HL-60/S4 treated with retinoic acid at 250 ng/mL for 4 days and 3 days (cell line): Measurements from ENCODE around the gene FRRS1.
"Not testable (repeated sequence)": the region's sequence is repeated elsewhere in the genome, so short reads cannot be mapped to it uniquely, and the experiment has no call there.

Source experiments
- in situ Hi-C: fragments of 300-500 bp; cut with MboI; formaldehyde crosslinking; loops from 2 replicates; pipeline ENCODE4 v1.7.0; 2022; ENCODE audit warnings: low sequenced_read_pairs

Gene FRRS1

GRCh38 chr1:99768524-99769245 lies 2.2 kb upstream of the FRRS1 start:
- in situ Hi-C loops, result no loop called here

DNA sequence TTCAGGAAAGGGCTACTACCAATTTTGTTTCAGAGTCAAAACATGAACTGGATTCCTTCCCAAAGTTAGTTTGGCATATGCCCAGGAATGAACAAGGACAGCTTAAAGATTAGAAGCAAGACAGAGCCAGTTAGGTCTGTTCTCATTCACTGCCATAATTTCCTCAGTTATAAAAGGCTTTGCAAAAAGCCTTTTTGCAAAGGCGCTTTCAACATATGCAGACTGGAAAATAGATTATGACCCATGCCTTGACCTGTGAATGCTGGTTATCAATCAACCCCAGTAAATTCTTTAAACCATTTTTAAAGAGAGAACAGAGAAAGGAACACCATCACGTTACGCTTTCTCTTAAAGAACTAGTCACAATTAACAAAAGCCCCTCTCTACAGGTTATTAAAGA lies 1.7 kb upstream of the FRRS1 start:
- in situ Hi-C loops, result no loop called here

- in situ Hi-C loops, result no loop called here
These were observed 1.5 kb downstream of the FRRS1 start for GRCh38 chr1:99764909-99765308.

DNA sequence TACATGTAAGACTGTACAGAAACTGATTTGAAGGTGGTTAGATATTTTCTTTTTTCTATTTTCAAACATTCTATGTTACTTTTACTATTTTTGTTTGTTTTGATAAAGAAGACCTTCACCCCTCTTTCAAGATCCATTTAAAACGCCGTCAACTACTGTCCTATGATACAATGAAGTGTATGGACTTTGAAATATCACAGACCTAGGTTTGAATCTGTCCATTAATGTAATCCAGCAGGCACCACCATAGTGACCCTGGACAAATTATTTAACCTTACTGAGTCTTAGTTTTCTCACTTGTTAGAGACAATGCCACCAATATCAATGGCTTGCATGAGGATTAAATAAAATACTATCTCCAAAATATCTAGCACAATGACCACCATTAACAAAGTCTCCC lies 2.0 kb downstream of the FRRS1 start:
- in situ Hi-C loops, result no loop called here

GRCh38 chr1:99763956-99764355 lies 2.5 kb downstream of the FRRS1 start:
- in situ Hi-C loops, result no loop called here

- in situ Hi-C loops, result no loop called here
These were observed 4.7 kb downstream of the FRRS1 start for GRCh38 chr1:99761774-99762173.

DNA sequence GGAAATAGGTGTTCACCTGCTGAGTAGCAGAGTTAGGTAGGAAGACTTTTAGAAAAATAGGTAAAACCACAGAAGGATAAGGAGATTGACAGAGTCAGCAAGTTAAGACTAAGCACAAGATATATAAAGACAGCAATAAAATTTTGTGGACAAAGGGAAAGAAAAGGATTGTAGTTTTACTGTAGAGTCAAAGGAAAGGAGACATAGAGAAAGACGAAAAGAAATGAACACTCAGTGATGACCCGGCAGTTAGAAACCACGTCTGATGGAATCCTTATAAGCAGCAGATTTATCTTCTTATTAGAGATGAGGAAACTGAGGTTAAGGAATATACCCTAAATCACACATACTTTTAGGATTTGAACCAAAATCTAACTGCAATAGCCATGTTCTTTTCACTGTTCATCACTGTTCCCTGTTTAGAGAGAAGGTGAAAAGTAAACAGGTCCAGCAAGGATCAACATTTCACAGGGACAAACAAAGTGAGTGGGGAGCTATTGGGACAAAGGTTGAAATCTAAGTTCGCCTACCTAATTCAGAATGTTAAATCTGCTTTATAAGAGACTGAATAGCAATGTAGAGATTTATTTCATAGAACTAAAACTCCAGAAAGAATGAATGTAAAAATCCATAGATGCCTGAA lies 6.8 kb downstream of the FRRS1 start:
- in situ Hi-C loops, result no loop called here

GRCh38 chr1:99758686-99759517 lies 7.5 kb downstream of the FRRS1 start:
- in situ Hi-C loops, result not testable (repeated sequence)

- in situ Hi-C loops, result no loop called here
These were observed 8.3 kb downstream of the FRRS1 start for GRCh38 chr1:99758073-99758511.

GRCh38 chr1:99756598-99756997 lies 9.8 kb downstream of the FRRS1 start:
- in situ Hi-C loops, result no loop called here

DNA sequence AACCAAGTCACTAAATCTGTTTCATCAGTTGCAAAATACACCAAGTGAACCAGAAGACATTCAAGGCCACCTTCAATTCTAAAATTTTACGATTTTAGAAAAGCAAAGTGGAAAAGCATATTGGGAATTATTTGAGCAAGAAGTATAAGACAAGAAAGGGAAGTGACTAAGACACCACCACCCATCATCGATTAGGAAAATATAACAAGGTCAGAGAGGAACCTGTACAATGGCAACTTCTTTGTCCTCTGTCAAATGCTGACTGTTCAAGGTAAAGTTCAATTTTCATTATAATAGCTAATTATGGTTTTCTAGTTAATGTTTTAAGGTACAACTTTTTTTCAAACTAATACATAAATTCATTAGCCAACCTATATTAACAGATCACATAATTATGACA lies 10.8 kb downstream of the FRRS1 start:
- in situ Hi-C loops, result no loop called here

- in situ Hi-C loops, result no loop called here
These were observed 11.7 kb downstream of the FRRS1 start for GRCh38 chr1:99754697-99755096.

DNA sequence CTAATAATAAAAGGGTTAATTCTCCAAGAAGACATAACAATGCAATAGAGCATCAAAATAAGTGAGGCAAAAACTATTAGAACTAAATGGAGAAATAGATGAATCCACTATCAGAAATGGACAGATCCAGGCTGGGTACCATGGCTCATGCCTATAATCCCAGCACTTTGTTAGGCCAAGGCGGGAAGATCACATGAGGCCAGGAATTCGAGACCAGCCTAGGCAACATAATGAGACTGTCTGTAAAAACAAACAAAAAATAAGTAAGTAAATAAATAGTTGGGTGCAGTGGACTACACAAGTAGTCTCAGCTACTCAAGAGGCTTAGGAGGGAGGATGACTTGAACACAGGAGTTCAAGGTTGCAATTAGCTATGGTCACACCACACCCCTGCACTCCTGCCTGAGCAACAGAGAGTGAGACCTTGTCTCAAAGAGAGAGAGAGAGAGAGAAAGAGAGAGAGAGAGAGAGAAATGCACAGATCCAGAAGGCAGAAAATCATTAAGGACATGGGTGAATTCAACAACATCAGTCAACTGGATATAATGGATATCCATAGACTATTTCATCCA lies 12.3 kb downstream of the FRRS1 start:
- in situ Hi-C loops, result no loop called here

GRCh38 chr1:99751877-99752504 lies 14.4 kb downstream of the FRRS1 start:
- in situ Hi-C loops, result no loop called here

- in situ Hi-C loops, result no loop called here
These were observed 16.7 kb downstream of the FRRS1 start for GRCh38 chr1:99749504-99750347.

DNA sequence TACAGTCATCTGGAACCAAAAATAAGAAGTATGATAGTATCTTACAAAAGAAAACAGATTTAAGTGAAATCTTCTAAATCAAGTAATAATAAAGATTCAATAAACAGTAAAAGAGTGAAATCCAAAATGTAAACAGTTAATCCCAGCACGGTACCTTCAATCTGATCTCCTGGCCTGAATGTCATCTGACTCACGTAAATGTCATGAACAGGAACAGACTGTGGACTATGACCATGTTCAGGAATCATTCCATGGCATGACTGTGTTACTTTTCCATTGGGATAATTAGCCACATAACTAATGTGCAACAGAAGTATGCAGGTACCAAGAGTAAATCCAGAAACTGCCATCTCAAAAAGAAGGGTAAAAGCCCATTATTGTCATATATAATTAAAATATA lies 18.0 kb downstream of the FRRS1 start:
- in situ Hi-C loops, result no loop called here

GRCh38 chr1:99745684-99746083 lies 20.8 kb downstream of the FRRS1 start:
- in situ Hi-C loops, result no loop called here

- in situ Hi-C loops, result no loop called here
These were observed 21.4 kb downstream of the FRRS1 start for GRCh38 chr1:99745061-99745460.

GRCh38 chr1:99740141-99740540 lies 26.3 kb downstream of the FRRS1 start:
- in situ Hi-C loops, result no loop called here

GRCh38 chr1:99738858-99739465 lies 27.5 kb downstream of the FRRS1 start:
- in situ Hi-C loops, result no loop called here
